Activated naive CD4-positive, alpha-beta T cell treated with Interleukin-2 at 50 U/mL for 16 hours (primary cell): ENCODE results near the gene R3HDM4.
"Not testable (repeated sequence)": the region's sequence is repeated elsewhere in the genome, so short reads cannot be mapped to it uniquely, and the experiment has no call there.

Experiments
- DNase-seq: peaks from one replicate; pipeline ENCODE4 v3.0.0-alpha.2; 2020

Gene R3HDM4

DNA sequence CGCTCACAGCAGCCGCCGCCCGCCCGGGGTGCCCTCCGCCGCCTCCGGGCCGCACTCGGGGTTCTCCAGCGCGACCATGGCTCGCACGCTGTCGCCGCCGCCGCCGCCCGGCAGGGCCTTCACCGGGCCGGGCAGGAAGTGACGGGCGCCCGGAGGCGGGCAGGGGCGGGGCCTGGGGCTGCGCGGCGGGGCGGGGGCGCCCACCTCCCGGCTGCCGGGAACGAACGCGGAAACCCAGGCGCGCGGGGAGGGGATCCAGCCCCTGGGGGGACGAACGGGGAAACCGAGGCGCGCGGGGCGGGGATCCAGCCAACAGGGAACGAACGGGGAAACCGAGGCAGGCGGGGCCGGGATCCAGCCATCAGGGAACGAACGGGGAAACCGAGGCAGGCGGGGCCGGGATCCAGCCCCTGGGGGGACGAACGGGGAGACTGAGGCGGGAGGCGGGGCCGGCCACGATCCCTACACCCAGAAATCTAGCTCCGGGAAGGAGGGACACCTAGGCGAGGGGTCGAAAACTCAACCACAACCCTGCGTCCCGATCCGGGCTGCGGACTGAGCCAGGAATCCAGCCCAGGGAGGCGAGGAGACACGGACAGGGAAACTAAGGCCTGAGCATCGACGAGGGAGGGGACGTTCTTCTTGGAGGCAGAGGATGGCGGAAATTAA is at the start of gene R3HDM4:
Gene R3HDM4 (minus strand): TSS at position 140 of the 669 bp plus-strand sequence. CDS start 62 bp downstream, at position 78.
- DNase-seq = peak; percentile 88

DNA sequence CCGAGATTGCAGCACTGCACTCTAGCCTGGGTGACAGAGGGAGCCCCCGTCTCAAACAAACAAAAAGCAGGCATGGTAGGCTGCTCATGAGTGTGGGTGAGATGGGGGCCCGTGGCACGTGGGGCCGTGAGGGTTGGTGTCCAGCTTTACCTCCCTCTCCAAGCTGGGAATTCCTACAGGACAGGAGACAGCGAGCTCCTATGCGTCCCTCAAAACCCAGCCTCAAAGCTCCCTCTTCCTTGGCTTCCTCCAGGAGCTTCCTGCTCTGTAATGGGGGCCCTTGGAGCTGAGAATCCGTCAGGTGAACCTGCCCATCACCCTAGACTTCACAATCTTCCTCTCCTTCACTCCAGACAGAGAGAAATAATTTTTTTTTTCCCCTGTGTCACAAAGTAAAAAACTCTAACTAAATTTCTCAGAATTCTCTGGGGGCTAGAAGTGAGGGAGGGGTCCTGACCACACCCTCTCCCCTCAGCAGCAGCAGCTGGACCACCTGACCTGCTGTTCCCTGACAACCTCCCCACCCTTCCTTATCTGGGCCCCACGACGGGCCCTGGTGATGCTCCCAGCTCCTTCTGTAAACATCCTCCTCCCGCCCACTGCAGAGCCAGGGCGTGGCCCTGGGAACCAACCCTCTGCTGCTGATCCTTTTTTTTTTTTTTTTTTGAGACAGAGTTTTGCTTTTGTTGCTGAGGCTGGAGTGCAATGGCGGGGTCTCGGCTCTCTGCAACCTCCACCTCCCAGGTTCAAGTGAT is 49.0 kb upstream of the R3HDM4 start:
- DNase-seq = no peak

DNA sequence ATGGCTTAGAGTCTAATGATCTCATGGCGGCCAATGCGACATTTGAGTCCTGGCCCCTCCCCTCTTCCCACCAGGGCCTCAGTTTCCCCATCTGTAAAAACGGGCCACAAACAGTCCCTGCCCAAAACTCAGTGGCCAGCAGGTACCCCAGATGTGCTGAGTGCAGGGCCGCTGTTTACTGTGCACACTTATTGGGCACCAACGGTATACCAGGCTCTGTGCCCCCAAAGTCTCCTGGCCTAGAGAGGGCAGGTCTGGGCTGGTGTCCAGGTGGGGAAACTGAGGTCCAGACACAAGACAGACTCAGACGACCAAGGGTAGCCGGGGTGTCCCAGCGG is 47.6 kb upstream of the R3HDM4 start:
- DNase-seq = no peak

- no peak for DNase-seq
These were observed 47.0 kb upstream of the R3HDM4 start for GRCh38 chr19:960020-960419.

GRCh38 chr19:958967-959855 is 46.2 kb upstream of the R3HDM4 start:
- peak; percentile 59 for DNase-seq

DNA sequence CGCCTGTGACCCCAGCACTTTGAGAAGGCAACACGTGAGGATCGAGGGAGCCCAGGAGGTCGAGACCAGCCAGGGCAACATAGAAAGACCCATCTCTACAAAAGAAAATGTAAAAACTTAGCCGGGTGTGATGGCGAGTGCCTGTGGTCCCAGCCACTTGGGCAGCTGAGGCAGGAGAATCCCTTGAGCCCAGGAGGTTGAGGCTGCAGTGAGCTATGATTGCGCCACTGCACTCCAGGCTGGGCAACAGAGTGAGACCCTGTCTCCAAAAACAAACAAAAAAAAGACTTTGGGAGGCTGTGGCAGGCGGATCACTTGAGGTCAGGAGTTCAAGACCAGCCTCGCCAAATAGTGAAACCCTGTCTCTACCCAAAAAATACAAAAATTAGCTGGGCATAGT is 44.6 kb upstream of the R3HDM4 start:
- DNase-seq = not testable (repeated sequence)

GRCh38 chr19:956766-957440 is 43.9 kb upstream of the R3HDM4 start:
- DNase-seq = no peak

GRCh38 chr19:955803-956765 is 43.1 kb upstream of the R3HDM4 start:
- no peak for DNase-seq

GRCh38 chr19:954672-955494 is 41.9 kb upstream of the R3HDM4 start:
- no peak for DNase-seq

DNA sequence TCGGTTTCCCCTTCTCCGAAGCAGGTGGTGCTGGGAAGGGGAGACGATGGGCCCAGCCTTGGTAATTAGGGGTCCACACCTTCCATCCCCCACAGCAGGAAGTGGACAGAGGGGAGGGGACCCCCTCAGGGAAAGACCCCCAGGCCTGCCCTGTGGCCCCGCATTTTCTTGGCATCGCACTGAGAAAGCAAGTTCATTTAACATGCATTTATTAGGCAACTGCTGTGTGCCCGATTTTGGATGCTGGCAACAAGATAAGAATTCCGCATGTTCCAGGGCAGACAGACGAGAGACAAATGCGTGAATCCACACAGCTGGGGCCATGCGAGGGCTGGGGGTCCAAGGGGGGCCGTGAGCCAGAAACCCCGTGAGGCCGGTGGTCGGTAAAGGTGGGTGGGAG is 41.3 kb upstream of the R3HDM4 start:
- no peak for DNase-seq

- DNase-seq = no peak
These were observed 40.6 kb upstream of the R3HDM4 start for GRCh38 chr19:953445-954271.

DNA sequence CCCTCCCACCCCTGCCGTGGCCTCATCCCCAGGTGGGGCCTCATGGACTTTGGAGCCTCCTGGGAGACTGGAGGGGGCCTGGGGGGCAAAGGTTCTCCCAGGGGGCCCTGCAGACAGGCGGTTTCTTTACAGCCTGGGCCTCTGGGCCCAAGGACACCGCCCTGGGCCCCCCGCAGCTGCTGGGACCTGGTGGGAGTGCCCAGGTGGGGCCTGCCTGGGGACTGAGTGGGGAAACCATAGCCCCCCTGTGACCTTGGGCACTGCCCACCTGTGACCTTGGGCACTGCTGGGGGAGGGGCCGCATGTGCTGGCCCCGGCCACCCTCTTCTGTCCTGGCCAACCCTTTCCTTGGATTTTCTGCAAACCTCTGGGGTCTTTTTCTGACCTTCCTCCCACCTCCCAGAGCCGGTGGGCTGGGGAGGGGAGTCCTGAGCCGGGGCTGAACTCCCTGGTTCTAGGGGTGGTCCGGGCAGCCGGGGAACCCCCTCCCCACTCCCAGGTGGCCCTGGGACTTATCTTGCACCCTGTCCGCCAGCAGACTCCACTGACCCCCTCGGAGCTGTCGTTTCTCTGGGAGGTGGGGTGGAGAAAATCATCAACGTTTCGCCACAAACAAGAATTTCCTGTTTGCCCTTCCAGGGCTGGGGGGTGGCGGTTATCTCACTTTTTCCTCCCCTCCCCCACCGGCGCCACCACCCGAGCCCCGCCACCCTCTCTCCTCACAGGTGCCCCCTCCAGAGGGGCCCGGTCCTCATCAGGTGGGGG is 39.8 kb upstream of the R3HDM4 start:
- no peak for DNase-seq

- no peak for DNase-seq
These were observed 39.1 kb upstream of the R3HDM4 start for GRCh38 chr19:952049-952679.

- no peak for DNase-seq
These were observed 37.5 kb upstream of the R3HDM4 start for GRCh38 chr19:950352-951066.

- DNase-seq = no peak
These were observed 36.0 kb upstream of the R3HDM4 start for GRCh38 chr19:948842-949496.

DNA sequence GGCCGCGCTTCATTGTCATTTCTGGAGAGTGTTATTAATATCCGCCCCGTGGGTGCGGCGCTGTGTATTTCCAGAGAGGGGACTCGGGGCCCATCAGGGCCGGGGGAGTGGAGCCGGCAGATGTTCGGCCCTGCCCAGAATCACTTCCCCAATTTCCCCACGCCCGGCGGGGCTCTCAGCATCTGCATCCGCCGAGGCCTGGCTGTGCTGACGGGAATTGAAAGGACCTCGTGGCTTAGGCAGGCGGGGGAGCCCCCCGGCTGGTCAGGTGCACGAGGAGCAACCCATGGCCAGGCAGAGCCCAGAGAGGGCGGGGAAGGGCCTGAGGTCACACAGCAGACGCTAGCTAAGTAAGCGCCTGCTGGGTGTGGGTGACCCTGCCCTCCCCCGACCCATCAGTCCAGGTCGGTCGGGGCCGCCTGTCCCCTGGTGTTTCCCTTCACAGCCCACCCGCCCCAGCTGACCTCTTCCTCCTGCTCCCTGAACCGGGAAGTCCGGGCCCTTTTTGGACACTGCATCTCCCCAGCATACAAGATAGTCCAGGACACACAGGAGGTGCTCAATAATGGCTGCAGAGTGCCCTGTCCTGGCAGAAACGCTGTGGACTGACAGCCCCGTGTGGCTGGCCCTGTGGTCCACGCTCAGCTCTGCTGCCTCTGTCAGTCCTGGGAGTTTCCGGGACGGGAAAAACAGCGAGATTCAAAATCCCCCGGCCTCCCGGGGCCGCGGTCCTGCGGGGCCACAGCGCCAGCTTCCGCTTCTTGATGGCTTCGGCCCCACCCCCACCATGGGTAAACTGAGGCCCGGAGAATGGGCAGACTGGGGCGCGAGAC is 34.9 kb upstream of the R3HDM4 start:
- DNase-seq = no peak
